Astrocyte (in vitro differentiated cells and primary cell): Measurements from ENCODE around the gene DGKH.

Source experiments
- EZH2 ChIP-seq: IDR thresholded peaks from 2 replicates; pipeline ENCODE4 v1.6.1; 2012; ENCODE audit warnings: mild to moderate bottlenecking, low read length, inconsistent platforms; ENCODE audit not compliant: insufficient read depth
- TF ChIP-seq, protein P1 (sequence below): IDR thresholded peaks from 2 replicates; pipeline ENCODE4 v1.5.1; 2011; ENCODE audit warnings: low read depth, mild to moderate bottlenecking, inconsistent platforms, low read length, moderate library complexity; ENCODE audit not compliant: insufficient read depth

GRCh38 chr13:42148538-42148937 lies 100.1 kb downstream of the DGKH start:
- TF ChIP-seq, protein P1, sequence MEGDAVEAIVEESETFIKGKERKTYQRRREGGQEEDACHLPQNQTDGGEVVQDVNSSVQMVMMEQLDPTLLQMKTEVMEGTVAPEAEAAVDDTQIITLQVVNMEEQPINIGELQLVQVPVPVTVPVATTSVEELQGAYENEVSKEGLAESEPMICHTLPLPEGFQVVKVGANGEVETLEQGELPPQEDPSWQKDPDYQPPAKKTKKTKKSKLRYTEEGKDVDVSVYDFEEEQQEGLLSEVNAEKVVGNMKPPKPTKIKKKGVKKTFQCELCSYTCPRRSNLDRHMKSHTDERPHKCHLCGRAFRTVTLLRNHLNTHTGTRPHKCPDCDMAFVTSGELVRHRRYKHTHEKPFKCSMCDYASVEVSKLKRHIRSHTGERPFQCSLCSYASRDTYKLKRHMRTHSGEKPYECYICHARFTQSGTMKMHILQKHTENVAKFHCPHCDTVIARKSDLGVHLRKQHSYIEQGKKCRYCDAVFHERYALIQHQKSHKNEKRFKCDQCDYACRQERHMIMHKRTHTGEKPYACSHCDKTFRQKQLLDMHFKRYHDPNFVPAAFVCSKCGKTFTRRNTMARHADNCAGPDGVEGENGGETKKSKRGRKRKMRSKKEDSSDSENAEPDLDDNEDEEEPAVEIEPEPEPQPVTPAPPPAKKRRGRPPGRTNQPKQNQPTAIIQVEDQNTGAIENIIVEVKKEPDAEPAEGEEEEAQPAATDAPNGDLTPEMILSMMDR, result no peak
- TF ChIP-seq EZH2, result no peak
